ENCODE results near the gene PAAF1.
A peak's percentile ranks its signal among the peaks of the same experiment; 100 is the strongest.

PAAF1 gene, protein sequence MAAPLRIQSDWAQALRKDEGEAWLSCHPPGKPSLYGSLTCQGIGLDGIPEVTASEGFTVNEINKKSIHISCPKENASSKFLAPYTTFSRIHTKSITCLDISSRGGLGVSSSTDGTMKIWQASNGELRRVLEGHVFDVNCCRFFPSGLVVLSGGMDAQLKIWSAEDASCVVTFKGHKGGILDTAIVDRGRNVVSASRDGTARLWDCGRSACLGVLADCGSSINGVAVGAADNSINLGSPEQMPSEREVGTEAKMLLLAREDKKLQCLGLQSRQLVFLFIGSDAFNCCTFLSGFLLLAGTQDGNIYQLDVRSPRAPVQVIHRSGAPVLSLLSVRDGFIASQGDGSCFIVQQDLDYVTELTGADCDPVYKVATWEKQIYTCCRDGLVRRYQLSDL

DNA sequence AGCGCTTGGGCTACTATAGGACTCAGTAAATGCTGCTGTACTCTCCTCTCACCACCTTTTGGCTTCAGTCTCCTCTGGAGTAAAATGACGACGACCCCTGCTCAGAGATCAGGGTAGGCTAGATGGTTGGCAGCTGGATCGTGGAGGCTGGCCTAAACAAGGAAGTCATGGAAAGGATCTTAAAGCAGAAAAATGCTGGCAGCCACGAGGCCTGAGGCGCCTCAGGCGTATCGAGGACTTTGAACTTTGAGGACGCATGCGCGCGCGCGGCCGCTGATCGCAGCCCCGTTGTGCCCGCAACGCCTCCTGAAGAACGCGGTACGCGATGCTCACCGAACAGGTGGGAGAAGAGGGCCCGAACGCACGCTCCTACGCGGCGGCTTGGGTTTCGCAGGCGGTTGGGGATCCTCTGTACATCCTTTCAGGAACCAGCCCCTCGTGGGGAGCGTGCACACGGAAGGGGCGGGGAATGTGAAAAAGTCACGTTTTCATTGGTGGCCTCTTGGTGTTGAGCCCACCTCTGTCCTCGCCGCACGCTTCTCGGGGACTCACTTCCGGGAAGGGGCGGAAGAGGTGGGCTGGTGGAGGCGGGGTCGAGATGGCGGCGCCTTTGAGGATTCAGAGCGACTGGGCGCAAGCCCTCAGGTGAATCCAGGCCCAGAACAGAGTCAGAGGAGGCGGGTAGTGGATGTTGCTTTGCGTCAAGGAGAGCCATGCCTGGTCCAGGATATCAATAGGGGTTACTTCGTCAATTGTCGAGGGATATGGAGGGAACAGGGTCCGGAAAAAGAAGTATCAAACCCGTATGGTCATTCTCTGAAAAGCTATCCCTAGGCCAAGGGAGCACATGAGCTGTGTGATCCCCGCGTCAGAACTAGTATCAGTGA lies at the start of gene PAAF1, which contains the start of gene COA4:
Gene PAAF1 (plus strand): TSS at position 576 of the 887 bp plus-strand sequence. CDS start 23 bp downstream, at position 599.
Gene COA4 (minus strand): TSS at position 423 of the 887 bp plus-strand sequence. CDS start 3,468 bp downstream, outside the sequence.
- DNase-seq: peak; percentile 93
- Mint-ChIP-seq H3K27me3 (no peaks in the 10 kb centered on the region), H3K4me3 (peak within 1 kb of the TSS; percentile 93), H3K27ac (peak within 1 kb of the TSS; percentile 97), H3K9me3 (no peaks in the 10 kb centered on the region), H3K4me1 (ENCODE audit: low read depth) (peaks cover 43% of the 10 kb centered on the region), H3K36me3 (ENCODE audit: low read depth) (peaks cover 72% of the 10 kb centered on the region)

DNA sequence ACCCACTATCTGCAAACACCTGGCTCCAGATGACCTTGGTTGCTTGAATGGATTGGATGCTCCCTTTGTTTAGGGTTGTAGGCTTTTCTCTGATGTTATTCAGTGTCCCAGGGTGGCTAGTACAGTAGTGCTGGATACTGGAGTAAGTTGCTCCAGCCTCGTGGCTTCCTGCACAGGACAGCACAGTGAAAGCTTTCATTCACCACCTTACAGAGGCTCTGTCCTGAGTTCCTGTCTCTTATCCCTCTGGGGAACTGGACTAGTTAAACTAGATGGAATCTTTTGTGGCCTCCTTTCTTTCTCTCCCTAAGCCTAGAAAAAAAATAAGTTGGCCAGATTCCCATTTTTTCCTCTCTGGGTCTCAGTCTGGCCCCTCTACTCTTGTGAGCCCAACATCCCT lies 46.5 kb upstream of the PAAF1 start:
- no peak overlapping the region for H3K27ac Mint-ChIP-seq
- peaks cover 66% of the 10 kb centered on the region for H3K36me3 Mint-ChIP-seq (ENCODE audit: low read depth)
- no peaks in the 10 kb centered on the region for H3K4me1 Mint-ChIP-seq (ENCODE audit: low read depth)
- no peak for DNase-seq
- no peaks in the 10 kb centered on the region for H3K9me3 Mint-ChIP-seq
- no peak overlapping the region for H3K4me3 Mint-ChIP-seq
- H3K27me3 Mint-ChIP-seq: no peaks in the 10 kb centered on the region

DNA sequence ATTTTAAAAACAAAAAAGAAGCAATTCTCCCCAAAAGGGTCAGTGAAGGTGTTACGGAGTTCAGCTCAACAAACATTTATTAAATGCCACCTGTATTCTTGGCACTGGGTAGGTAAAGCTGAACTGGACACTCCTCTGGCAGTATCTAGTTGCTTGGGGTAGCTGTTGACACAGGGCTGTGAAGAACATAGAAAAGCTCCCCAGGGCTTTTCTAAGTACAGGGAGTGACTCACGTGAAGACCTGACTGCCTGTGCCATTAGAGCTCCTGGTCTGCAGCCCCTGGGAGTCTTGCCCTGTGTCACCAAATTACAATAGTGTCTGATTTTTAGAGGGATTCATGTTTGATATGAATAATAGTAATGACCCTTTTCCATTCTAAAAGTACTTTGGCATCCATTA lies 43.7 kb upstream of the PAAF1 start:
- Mint-ChIP-seq H3K27me3 (no peaks in the 10 kb centered on the region), H3K9me3 (no peaks in the 10 kb centered on the region), H3K27ac (no peak overlapping the region), H3K36me3 (ENCODE audit: low read depth) (peaks cover 63% of the 10 kb centered on the region), H3K4me1 (ENCODE audit: low read depth) (no peaks in the 10 kb centered on the region), H3K4me3 (no peak overlapping the region)
- DNase-seq: no peak

DNA sequence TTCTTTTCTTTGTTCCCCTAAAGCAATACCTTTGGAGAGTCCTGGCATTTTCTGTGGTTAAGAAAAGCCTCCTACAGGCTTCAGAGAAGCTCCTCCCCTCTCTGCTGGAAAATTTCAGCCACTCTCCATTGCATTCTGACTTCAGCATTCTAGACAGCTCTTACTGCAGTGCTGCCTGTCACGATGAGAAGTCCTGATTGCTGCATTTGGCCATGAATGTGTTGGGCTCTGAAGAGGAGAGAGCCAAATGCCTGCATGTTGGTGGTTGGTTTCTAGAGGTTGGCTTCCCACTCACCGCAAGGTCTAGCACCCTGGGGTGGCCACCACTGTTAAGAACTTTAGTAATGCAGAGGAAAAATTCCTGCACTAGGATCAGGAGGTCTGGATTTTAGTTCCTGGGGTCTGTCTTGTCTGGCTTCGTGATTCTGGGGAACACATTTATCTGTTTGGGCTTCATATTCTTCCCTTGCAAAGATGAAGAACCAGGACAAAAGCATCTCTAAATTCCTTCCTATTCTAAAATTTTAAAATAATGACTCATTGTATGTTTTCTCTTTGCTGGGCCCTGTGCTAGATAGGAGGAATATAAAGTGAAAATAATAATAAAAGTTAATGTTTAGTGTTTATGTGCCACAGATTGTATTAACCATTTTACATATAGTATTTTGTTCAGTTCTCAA lies 38.2 kb upstream of the PAAF1 start:
- Mint-ChIP-seq H3K9me3 (no peaks in the 10 kb centered on the region), H3K27me3 (no peaks in the 10 kb centered on the region), H3K4me3 (no peak overlapping the region), H3K36me3 (ENCODE audit: low read depth) (peaks cover 58% of the 10 kb centered on the region), H3K27ac (no peak overlapping the region), H3K4me1 (ENCODE audit: low read depth) (no peaks in the 10 kb centered on the region)
- DNase-seq: no peak

DNA sequence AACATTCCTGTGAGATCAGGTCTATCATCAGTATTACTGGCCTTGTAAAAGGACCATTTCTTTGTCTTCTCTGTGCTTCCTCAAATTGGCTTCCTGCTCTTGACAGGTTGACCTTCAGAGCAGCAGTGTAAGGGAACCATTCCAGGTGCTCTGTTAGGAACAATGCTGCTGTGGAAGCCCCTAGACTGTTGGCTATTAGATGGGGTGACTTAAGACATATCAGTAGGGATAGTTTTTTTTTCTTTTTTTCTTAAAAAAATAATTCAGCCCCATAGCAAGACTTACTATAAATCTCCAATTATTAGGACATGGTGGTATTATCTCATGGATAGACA lies 37.7 kb upstream of the PAAF1 start:
- Mint-ChIP-seq H3K27me3 (no peaks in the 10 kb centered on the region), H3K36me3 (ENCODE audit: low read depth) (peaks cover 60% of the 10 kb centered on the region), H3K4me3 (no peak overlapping the region)

DNA sequence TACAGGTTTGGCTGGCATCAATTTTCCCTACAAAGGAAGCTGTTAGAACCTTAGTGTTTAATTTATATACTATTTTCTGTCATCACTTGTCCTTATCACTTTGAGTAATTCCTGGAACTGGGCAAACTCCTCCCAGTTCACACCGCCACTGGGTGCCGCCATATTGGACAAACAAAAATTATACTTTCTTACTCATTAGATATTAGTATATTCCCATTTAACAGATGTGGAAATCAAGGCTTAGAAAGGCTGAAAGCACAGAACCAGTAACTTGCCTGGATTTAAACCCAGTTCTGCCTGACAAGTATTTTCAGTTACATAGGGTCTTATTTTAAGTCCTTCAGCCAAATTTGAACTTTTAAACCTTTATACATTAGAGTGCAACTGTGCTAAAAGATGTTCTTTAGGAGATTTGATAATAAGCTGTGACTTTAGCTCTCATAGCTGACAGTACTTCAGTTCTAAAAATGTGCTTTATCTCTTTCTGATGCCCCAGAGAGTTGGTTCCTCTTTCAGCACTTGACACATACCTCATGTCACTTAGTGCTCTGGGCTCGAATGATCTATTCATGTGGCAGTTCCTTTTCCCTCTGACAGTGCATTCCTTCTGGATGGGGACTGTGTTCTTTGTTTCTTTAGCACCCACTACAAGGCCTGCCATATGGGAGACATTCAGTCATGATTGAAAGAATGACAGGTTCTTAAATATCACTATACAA lies 25.6 kb upstream of the PAAF1 start:
- DNase-seq: no peak
- no peak overlapping the region for H3K4me3 Mint-ChIP-seq
- no peak overlapping the region for H3K27ac Mint-ChIP-seq
- no peaks in the 10 kb centered on the region for H3K9me3 Mint-ChIP-seq
- H3K36me3 Mint-ChIP-seq (ENCODE audit: low read depth): peaks cover 69% of the 10 kb centered on the region
- H3K4me1 Mint-ChIP-seq (ENCODE audit: low read depth): peaks cover 1% of the 10 kb centered on the region
- H3K27me3 Mint-ChIP-seq: no peaks in the 10 kb centered on the region

More for the DNA sequence above, 37.7 kb upstream of the PAAF1 start:
- Mint-ChIP-seq H3K27ac (no peak overlapping the region), H3K4me1 (ENCODE audit: low read depth) (no peaks in the 10 kb centered on the region), H3K9me3 (no peaks in the 10 kb centered on the region)
- no peak for DNase-seq

DNA sequence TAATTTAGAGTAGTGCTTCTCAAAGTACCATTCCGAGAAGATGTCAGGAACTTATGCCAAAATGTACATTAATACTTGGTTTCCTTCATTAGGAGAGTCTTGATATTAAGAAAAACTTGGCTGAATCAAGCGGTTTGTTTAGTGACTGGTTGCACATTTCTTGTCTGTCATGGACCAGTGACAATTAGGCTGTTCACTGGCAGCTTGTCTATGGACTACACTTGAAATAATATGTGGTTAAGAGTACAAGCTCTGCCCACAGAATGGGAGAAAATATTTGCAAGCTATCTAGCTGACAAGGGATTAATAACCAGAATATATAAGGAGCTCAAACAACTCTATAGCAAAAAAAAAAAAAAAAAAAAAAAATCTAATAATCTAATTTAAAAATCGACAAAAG lies 24.8 kb upstream of the PAAF1 start:
- peaks cover 1% of the 10 kb centered on the region for H3K4me1 Mint-ChIP-seq (ENCODE audit: low read depth)
- no peaks in the 10 kb centered on the region for H3K27me3 Mint-ChIP-seq
- H3K9me3 Mint-ChIP-seq: no peaks in the 10 kb centered on the region
- DNase-seq: no peak
- H3K27ac Mint-ChIP-seq: no peak overlapping the region
- peaks cover 64% of the 10 kb centered on the region for H3K36me3 Mint-ChIP-seq (ENCODE audit: low read depth)
- no peak overlapping the region for H3K4me3 Mint-ChIP-seq

DNA sequence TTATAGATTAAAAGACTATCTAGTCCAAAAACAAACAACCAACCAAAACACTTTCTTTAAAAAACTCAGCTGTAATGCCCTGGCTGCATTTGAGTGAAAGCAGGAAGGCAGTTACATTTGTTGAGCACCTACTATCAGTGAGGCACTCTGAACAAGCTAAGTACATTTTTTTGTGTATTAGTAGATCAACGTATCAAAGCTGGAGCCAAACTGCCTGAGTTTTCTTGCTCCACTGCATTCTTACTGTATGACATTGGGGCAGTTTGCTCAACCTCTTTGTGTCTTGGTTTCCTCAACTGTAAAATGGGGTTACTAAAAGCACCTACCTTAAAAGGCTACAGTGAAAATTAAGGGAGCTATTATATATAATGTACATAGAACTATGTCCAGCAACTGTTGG lies 22.1 kb upstream of the PAAF1 start:
- Mint-ChIP-seq H3K27ac (no peak overlapping the region), H3K36me3 (ENCODE audit: low read depth) (peaks cover 58% of the 10 kb centered on the region), H3K9me3 (no peaks in the 10 kb centered on the region), H3K4me1 (ENCODE audit: low read depth) (no peaks in the 10 kb centered on the region), H3K27me3 (no peaks in the 10 kb centered on the region), H3K4me3 (no peak overlapping the region)
- no peak for DNase-seq

DNA sequence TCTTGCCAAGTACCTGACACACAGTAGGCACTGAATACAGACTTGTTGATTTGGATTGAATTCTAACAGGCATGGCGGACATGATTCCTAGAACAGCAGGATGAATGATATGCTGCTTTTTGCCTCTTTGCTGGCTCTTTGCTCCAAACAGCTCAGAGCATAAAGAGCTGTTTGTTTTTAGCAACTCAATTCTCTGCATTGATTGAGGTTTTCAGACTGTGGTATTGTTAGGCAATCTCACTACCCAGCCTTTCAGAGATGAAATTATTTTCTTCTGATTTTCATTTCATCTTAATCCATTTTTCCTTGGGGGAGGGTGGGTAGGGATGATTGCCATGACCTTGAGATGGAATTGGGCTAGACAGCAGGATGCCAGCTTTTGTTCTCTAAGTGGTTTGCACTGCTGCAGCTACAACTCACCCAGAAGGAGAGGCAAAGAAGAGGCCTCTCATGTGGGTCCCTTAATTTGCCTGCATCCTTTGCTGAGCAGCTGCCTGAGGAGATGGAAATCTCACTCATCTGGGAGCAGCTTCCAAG lies 20.7 kb upstream of the PAAF1 start:
- no peak overlapping the region for H3K27ac Mint-ChIP-seq
- no peak for DNase-seq
- H3K4me1 Mint-ChIP-seq (ENCODE audit: low read depth): no peaks in the 10 kb centered on the region
- H3K9me3 Mint-ChIP-seq: no peaks in the 10 kb centered on the region
- H3K4me3 Mint-ChIP-seq: no peak overlapping the region
- H3K36me3 Mint-ChIP-seq (ENCODE audit: low read depth): peaks cover 57% of the 10 kb centered on the region
- H3K27me3 Mint-ChIP-seq: no peaks in the 10 kb centered on the region

DNA sequence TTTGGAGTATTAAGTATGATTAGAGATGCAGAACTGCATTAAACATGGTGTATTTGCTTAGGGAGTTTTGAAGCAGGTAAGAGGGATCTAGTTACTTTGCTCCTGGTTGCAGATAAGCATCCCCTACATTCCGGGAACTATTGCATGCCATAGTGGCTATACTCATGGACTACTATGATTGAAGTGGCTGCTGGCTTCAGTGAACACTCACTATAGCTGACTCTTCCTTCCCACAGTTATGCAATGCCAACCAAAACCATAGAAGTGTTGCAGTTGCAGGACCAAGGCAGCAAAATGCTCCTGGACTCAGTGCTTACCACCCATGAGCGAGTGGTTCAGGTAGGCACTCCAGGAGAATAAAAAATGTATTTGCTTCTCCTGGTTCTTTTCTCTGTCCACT lies 17.1 kb upstream of the PAAF1 start:
- Mint-ChIP-seq H3K36me3 (ENCODE audit: low read depth) (peaks cover 56% of the 10 kb centered on the region), H3K27me3 (no peaks in the 10 kb centered on the region), H3K4me1 (ENCODE audit: low read depth) (no peaks in the 10 kb centered on the region), H3K27ac (no peak overlapping the region), H3K4me3 (no peak overlapping the region), H3K9me3 (no peaks in the 10 kb centered on the region)
- no peak for DNase-seq

DNA sequence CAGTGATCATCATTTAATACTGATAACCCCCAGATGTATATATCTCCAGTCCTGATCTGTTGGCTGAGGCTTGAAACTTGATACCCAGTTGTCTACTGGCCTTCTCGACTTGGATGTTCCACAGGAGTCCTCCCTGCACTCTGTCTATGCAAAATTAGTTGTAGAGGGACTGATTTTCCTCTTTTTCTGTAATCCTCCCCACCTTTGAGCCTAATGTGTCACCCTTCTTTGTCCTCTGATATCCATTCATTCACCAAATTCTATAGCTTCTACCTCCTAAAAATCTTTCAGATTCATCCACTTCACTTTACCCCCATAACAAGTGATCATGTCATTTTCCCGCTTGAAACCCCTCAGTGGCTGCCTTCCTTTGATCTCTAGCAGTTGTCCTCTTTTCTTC lies 16.6 kb upstream of the PAAF1 start:
- no peak for DNase-seq
- peaks cover 58% of the 10 kb centered on the region for H3K36me3 Mint-ChIP-seq (ENCODE audit: low read depth)
- no peak overlapping the region for H3K27ac Mint-ChIP-seq
- H3K4me1 Mint-ChIP-seq (ENCODE audit: low read depth): no peaks in the 10 kb centered on the region
- no peak overlapping the region for H3K4me3 Mint-ChIP-seq
- no peaks in the 10 kb centered on the region for H3K27me3 Mint-ChIP-seq
- H3K9me3 Mint-ChIP-seq: no peaks in the 10 kb centered on the region

DNA sequence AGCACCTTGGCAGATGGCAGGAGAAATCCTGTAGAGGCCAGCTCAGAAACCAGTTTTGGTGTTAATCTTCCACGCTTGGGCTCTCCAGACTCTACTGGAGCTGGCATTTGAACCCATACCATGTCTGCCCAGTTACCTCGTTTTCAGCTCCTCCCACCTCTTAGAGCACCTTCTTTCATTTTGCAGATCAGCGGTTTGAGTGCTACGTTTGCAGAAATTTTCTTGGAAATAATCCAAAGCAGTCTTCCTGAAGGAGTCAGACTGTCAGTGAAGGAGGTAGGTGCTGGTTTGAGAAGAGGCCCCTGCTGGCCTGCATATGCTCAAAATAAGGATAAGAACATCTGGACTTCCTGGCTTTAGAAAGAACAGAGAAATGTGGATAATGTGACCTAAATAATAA lies 13.8 kb upstream of the PAAF1 start:
- no peaks in the 10 kb centered on the region for H3K4me1 Mint-ChIP-seq (ENCODE audit: low read depth)
- DNase-seq: no peak
- no peak overlapping the region for H3K27ac Mint-ChIP-seq
- no peaks in the 10 kb centered on the region for H3K27me3 Mint-ChIP-seq
- no peaks in the 10 kb centered on the region for H3K9me3 Mint-ChIP-seq
- H3K4me3 Mint-ChIP-seq: no peak overlapping the region
- peaks cover 68% of the 10 kb centered on the region for H3K36me3 Mint-ChIP-seq (ENCODE audit: low read depth)

DNA sequence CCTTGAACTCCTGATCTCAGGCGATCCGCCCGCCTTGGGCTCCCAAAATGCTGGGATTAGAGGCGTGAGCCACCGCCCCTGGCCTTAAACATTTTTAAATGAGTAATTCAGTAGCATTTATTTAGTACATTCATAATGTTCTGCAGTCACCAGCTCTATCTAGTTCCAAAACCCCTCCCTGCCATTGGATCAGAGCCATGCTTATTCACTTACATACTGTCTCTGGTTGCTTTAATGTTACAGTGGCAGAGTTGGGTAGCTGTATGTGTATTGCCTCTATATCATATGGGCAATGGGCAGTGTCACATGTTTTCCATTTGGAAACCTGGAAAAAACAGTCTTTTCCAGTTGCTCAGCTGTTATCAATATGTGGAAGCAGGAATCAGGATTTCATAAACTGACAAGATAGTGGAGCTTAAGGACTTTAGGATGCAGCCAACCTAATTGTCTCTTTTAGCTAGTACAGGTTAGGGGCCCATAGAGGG lies 10.7 kb upstream of the PAAF1 start:
- Mint-ChIP-seq H3K36me3 (ENCODE audit: low read depth) (peaks cover 70% of the 10 kb centered on the region), H3K27me3 (no peaks in the 10 kb centered on the region), H3K4me3 (no peak overlapping the region), H3K4me1 (ENCODE audit: low read depth) (peaks cover 8% of the 10 kb centered on the region), H3K27ac (peak overlapping the region; percentile 50), H3K9me3 (no peaks in the 10 kb centered on the region)
- DNase-seq: no peak

DNA sequence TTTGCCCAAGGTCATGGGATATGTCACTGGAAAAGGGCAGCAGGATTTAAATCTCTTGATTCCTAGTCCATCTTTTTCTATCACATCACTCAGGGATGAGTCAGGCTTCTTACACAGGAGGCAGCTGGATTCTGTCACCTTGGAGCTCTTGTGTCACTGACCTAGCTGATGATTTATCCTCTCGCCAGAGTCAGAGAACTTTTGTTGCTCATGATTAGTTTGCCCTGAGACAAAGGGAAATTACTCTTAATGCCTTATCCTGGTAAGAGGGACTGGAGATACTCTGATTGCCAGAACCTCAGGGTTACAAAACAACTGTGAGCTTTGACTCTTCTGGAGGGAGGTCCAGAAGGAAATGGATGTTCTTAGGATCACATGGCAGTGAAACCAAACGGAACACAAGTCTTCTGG lies 10.2 kb upstream of the PAAF1 start:
- Mint-ChIP-seq H3K9me3 (no peaks in the 10 kb centered on the region), H3K27me3 (no peaks in the 10 kb centered on the region), H3K4me1 (ENCODE audit: low read depth) (peaks cover 8% of the 10 kb centered on the region), H3K4me3 (no peak overlapping the region), H3K27ac (peak overlapping the region; percentile 50), H3K36me3 (ENCODE audit: low read depth) (peaks cover 72% of the 10 kb centered on the region)
- no peak for DNase-seq

Data from activated T-cell treated with anti-CD3 and anti-CD28 coated beads, Interleukin-2, amount 50 U/mL, for 24 hours (primary cell).